SKM-1 (cell line): ENCODE results near the gene BEST3.

Experiments
- DNase-seq: peaks from one replicate; lab custom pipeline; 2025; ENCODE audit not compliant: unreplicated experiment; lab: John Stamatoyannopoulos, UW

The BEST3 gene

GRCh38 chr12:69655616-69656340 is 43.3 kb downstream of the BEST3 start:
- DNase-seq: no peak

GRCh38 chr12:69653703-69654102 is 45.4 kb downstream of the BEST3 start:
- DNase-seq: no peak

GRCh38 chr12:69651922-69652321 is 47.2 kb downstream of the BEST3 start:
- DNase-seq: no peak

DNA sequence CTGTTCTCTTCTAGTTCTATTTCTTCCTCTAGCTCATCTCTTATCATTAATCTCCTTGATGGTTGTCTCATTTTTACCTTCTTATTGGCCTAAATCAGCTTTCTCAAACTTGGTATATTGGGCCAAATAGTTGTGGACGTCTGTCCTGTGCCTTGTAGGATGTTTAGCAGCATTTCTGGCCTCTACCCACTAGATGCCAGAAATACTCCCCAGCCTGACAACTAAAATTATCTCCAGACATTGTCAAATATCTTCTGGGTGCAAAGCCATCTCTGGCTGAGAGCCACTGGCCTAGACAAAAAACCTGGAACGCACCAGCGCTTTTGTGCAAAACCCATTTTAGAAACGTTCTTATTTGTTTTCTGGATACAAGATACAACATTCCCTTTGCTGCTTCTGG is 49.6 kb downstream of the BEST3 start:
- DNase-seq: no peak

GRCh38 chr12:69648476-69648875 is 50.6 kb downstream of the BEST3 start:
- no peak for DNase-seq

DNA sequence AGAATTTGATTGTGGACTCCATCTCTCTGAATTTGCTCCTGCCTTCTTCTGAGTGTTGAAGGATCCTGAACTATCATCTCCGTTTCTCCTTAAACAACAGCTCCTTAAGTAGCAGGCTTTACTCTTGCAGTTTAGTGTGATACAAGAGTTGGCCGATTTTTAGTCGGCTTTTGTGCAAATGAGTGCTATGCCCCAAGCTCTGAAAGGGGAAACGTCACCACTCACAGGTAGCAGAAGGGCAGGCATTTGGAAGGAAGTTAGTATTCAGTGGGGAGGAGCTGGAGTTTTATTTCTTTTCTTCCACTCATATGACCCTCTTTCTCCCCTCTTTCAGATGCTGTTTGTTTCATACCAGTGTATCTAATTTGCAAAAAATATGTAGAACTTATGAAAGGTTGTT is 51.9 kb downstream of the BEST3 start:
- no peak for DNase-seq

DNA sequence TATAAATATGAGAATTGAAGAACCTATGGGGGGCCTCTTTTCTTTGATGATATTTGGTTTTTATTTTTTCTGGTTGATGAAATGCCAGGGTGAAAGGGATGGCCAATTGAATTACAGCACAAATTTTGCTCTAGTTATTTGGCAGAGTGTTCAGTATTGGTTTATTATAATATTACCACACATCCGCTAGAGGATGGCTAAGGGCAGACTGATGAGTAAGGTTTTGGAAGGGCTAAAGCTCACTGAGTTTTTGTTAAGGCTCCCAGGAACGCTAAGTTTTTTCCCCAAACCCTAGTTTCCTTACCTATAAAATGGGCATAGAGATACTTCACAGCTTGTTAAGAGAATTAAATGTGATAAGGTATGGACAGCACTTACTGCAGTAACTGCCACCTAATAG is 54.1 kb downstream of the BEST3 start:
- DNase-seq: no peak

DNA sequence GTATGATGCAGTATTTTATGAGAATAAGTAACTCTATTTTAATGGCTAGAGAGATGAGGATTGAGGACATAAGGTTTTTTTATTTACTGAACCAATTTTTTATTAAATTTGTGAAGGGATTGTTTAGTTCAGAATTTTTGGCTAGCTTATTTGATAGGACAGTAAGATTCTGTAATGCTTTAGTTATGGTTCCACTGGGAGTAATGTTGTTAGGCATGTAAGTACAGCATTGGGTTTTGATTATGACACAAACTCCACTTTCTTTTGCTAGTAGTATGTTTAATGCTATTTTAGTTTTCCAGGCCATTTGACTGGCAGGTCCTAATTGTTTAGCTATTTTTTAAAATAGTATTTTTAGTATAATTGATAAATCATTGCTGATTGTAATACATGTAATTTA is 54.6 kb downstream of the BEST3 start:
- DNase-seq: no peak

DNA sequence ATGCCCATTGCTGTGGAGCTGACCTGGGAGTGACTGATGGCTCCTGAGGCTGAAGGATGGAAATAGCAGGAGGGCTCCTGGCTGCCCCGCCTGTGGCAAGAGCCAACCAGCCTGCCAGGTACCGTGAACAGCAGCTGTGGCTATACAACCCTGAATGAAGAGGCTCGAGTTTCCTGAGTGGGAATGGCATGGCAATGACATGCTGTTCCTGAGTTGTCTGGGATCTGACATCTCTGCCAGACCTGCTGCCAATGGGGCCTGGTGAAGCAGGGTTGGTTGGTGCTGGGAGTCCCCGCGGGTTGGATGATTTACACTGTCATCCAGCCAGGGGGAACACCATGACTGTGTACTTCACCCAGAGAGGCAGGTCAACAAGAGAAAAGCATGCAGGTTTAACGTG is 56.6 kb downstream of the BEST3 start:
- DNase-seq: no peak

- DNase-seq: no peak
Observed at GRCh38 chr12:69641546-69641945, 57.6 kb downstream of the BEST3 start.

DNA sequence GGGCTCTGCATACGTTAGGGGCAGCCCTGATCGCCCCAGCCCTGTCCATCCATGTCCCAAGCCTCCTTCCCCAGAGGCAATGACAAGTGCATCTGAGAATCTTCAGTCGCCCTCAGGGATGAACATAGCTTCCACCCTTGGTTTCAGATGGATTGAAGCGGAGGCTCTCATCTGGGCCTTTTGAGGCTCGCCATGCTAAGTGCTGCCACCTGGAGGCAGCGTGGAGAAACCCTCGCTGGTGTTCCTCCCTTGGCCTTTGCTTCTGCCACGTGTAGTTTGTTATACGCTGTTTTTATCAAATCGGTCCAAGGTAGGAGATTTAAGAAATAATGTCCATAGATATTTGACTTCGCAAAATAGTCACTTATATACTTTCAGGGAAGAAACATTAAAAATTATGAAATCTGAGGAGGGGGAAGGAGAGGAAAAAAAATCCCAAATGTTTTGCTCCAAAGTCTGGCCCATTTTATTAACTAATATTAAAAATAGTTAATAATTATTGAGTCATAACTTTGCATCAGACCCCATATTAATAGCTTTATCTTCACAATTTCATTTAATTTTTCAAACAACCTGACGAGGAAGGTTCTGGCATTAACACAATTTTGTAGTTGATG is 59.6 kb downstream of the BEST3 start:
- no peak for DNase-seq

DNA sequence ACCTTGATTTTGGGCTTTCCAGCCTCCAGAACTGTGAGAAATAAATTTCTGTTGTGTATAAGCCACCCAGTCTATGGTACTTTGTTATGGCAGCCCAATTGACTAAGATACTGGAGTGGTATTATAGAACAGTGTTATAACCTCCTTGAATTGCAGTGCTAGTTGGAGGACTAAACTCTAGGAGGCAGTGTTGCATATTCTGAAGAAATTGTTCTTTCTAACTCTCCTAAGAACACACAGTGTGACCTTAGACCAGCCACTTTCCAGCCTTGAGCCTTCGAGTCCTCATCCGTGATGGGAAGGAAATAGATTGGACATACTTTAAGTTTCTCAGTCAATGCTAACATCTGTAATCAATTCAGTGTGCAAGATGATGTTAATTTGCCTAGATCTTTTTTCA is 66.0 kb downstream of the BEST3 start:
- DNase-seq: no peak

- DNase-seq: no peak
Observed at GRCh38 chr12:69630191-69630590, 68.9 kb downstream of the BEST3 start.

GRCh38 chr12:69627501-69627900 is 71.6 kb downstream of the BEST3 start:
- no peak for DNase-seq

DNA sequence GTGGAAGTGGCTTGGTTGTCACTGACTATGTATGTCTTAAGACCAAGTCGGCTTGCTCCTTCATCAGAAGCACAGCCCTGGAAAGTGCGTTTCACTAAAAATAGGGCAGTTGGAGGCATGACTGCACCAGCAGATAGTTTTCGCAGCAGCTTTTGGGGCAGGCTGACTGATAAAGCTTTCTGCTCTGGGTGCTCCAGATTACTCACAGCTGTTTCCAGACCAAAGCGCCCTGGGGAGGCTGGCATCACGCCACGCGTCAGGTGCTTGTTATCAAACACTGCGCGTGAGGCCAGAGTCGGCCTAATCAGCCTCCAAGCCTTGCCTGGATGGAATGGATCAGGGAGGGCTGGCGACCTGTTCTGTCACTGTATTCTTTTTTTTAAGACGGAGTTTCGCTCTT is 75.1 kb downstream of the BEST3 start:
- no peak for DNase-seq

- no peak for DNase-seq
Observed at GRCh38 chr12:69621551-69621950, 77.6 kb downstream of the BEST3 start.

- no peak for DNase-seq
Observed at GRCh38 chr12:69620921-69621320, 78.2 kb downstream of the BEST3 start.

DNA sequence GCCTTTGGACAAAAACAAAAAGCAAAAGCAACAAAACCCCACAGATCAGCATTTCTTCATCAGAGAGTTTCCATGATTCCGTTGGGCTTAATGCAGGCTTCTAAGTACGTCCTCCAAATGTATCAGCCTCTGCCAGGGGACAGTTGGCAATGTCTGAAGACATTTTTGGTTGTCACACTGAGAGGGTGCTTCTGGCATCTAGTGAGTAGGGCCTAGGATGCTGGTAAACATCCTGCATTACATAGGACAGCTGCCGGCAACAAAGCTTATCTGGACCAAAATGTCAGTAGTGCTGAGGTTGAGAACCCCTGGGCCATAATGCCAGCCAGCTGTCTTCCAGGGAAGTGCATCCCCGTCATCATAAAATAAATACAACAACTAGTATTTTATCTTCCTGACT is 79.0 kb downstream of the BEST3 start:
- DNase-seq: no peak

GRCh38 chr12:69619050-69619449 is 80.1 kb downstream of the BEST3 start:
- DNase-seq: no peak

GRCh38 chr12:69616025-69616424 is 83.1 kb downstream of the BEST3 start:
- no peak for DNase-seq

- DNase-seq: no peak
Observed at GRCh38 chr12:69613351-69613750, 85.8 kb downstream of the BEST3 start.

- no peak for DNase-seq
Observed at GRCh38 chr12:69610729-69611128, 88.4 kb downstream of the BEST3 start, which contains the start of gene LRRC10. LRRC10 (minus strand) TSS chr12:69610907; CDS start chr12:69610838, 69 bp downstream.

DNA sequence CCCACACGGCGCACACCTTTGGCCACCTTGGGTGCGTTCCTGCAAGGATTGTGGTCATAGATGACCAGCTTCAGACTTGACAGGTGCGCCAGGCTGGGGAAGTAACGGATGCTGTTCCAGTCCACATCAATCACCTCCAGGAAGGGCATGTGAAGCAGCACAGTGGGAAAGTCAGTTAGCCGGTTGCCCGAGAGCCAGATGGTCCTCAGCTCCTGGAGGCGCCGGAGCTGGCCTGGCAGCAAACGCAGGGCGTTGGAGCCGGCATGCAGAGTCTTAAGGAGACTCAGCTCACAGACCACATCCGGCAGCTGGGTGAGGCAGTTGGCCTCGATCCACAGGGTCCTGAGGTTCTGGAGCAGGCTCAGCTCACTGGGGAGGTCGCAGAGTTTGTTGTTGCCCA is 89.0 kb downstream of the BEST3 start:
- no peak for DNase-seq
